NCI-H446 (cell line): ENCODE measurements around the gene SFTPA1.
"Not testable (repeated sequence)": the region's sequence is repeated elsewhere in the genome, so short reads cannot be mapped to it uniquely, and the experiment has no call there.

Source experiments
- DNase-seq, 2 experiments: peaks; one replicate each; lab custom pipeline; 2025; lab: John Stamatoyannopoulos, UW

SFTPA1 gene

DNA sequence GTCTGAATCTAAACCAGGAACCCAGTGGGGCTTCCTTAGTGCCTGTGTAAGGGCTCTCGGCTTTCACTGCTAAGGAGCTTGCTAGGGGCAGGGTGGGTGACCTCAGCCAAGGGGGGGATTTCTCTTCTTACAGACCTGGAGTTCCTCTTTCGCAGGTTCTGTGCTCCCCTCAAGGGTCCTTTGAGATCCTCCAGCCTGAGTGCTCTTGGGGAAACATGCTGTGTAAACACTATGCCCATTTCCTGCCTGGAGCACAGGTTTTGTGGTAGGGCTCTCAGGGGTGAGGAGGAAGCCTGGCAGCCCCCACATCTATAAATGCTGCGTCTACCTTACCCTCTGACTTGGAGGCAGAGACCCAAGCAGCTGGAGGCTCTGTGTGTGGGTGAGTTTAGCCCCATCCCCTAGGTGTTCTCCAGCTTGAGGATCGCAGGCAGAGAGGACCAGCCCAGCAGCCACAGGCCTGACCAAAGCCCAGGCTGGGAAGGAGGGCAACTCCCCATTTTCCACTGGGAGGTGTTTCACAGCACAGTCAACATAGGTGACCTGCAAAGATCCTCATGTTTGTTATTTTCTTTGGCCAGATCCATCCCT, at the start of gene SFTPA1:
SFTPA1 (plus strand) TSS at position 339 of the 591 bp plus-strand sequence. CDS start 887 bp downstream, outside the sequence.
- DNase-seq = no peak

GRCh38 chr10:79561257-79561656, 49.5 kb upstream of the SFTPA1 start:
- DNase-seq = no peak

- peak in 1 of 2 experiments; percentile 24 for DNase-seq
These were observed 48.5 kb upstream of the SFTPA1 start for GRCh38 chr10:79562135-79562756.

- DNase-seq = no peak
These were observed 47.3 kb upstream of the SFTPA1 start for GRCh38 chr10:79563426-79563825.

DNA sequence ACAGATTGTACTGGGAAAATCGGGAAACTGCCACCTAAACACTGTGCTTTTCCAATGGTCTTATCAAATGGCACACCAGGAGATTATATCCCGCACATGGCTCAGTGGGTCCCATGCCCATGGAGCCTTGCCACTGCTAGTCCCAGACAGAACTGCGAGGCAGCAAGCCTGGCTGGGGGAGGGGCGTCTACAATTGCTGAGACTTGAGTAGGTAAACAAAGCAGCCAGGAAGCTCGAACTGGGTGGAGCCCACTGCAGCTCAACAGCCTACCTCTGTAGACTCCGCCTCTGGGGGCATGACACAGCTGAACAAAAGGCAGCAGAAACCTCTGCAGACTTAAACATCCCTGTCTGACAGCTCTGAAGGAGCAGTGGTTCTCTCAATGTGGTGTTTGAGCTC, 40.1 kb upstream of the SFTPA1 start:
- DNase-seq = not testable (repeated sequence)

GRCh38 chr10:79579361-79579760, 31.4 kb upstream of the SFTPA1 start:
- no peak for DNase-seq

GRCh38 chr10:79581044-79581443, 29.7 kb upstream of the SFTPA1 start:
- no peak for DNase-seq

GRCh38 chr10:79582096-79582495, 28.6 kb upstream of the SFTPA1 start:
- no peak for DNase-seq

DNA sequence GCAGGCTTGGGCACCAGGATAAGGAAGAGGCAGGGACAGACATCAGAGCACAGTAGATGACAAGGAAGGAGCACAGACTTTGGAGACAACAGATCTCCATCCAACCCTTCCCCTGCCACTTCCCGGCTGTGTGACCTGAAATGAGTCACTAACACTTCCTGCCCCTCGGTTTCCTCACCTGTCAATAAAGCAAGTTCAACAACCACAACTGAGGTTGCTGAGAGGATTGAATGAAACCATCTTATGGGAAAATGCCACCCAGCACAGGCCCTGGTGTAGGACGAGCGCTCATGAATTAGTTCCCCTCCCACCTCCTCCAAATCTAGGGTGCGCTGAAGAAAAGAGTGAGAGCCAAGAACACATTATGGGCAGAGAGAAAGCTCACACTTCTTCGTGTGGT, 27.8 kb upstream of the SFTPA1 start:
- DNase-seq = not testable (repeated sequence)

DNA sequence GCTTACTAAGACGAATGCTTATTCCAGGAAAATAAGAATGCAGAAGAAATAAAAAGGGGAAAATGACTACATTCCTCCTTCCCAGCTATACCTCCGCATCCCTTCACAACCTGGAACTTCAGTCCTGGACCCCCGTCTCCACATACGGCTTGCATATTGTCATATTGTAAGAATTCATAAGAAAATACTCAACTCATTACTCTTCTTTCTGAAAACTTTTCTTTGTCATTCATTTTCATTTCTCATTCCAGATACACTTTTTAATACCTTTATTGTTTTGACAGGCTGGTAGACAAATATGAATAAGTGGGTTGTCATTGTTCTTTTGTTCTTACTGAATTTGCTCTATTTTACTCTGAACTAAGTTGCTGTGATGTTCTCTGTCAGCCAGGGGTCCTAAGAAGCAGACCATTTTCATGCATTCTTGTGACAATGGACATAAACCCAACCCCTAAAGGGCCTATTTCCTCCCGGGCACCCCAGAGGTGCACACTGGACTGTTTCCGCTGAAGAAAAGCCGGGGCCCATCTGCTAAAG, 27.2 kb upstream of the SFTPA1 start:
- no peak for DNase-seq

- DNase-seq = no peak
These were observed 24.7 kb upstream of the SFTPA1 start for GRCh38 chr10:79585870-79586527.

- no peak for DNase-seq
These were observed 23.8 kb upstream of the SFTPA1 start for GRCh38 chr10:79586933-79587332.

- no peak for DNase-seq
These were observed 21.9 kb upstream of the SFTPA1 start for GRCh38 chr10:79588800-79589199.

GRCh38 chr10:79593377-79593776, 17.4 kb upstream of the SFTPA1 start:
- no peak for DNase-seq

- not testable (repeated sequence) for DNase-seq
These were observed 16.2 kb upstream of the SFTPA1 start for GRCh38 chr10:79594565-79594964.

GRCh38 chr10:79595510-79595909, 15.2 kb upstream of the SFTPA1 start:
- DNase-seq = no peak

- DNase-seq = not testable (repeated sequence)
These were observed 11.1 kb upstream of the SFTPA1 start for GRCh38 chr10:79599644-79600043.

DNA sequence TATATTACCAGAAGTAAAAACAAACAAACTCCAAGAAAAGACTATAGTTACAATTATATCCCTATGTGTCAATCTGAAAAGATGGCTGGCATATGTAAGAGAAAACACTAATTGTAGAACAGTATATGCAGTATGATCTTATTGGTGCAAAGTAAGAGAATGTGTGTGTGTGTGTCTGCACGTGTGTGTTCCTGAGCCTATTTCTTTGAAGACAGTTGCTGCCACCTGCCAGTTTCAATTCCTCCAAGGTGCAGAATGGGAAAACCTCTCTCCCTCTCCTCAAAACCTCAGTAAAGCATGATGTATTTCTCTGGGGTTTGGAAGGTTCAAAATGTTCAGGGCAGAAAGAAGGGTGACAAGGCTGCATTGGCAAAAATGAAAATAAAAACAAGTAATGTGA, 8.8 kb upstream of the SFTPA1 start:
- no peak for DNase-seq

GRCh38 chr10:79602953-79603352, 7.8 kb upstream of the SFTPA1 start:
- no peak for DNase-seq

DNA sequence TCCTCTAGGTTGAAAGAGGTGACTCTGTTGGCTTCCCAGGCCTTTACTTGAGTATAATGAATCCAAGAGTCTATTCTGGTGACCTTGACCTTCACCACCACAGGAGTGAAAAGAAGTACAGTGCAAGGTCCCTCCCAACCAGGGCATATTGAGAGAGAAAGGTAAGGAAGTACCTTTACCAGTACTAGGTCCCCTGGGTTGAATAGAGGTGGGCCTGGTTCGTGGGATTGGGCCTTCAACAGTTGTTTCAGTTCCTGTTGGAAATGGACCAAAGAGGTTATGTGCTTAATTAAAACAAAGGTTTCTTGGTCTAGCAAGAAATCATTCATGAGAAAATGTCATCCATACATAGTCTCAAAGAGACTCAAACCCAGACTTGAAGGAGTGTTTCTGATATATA, 6.4 kb upstream of the SFTPA1 start:
- DNase-seq = no peak

- no peak for DNase-seq
These were observed 5.4 kb upstream of the SFTPA1 start for GRCh38 chr10:79605308-79605707.

GRCh38 chr10:79608505-79609375, 2.0 kb upstream of the SFTPA1 start:
- peak in 1 of 2 experiments; percentile 20 for DNase-seq
